A673 (cell line): ENCODE measurements around the gene DLG2.

ENCODE experiments used
- EZH2 ChIP-seq: fragments of 200-600 bp; sonication (generic); IDR thresholded peaks from 2 replicates; pipeline ENCODE4 v1.6.1; 2017; ENCODE audit warnings: borderline replicate concordance, low read depth, mild to moderate bottlenecking, mixed read lengths, antibody characterized with exemption, low read length; ENCODE audit not compliant: poor library complexity, severe bottlenecking
- TF ChIP-seq, protein P1 (sequence below): fragments of 300-800, 200-600 bp; sonication (generic); conservative IDR thresholded peaks from 2 replicates; pipeline ENCODE4 v1.5.1; 2017; ENCODE audit warnings: low read depth, mild to moderate bottlenecking, antibody characterized with exemption, low read length, moderate library complexity, mixed read lengths

DNA sequence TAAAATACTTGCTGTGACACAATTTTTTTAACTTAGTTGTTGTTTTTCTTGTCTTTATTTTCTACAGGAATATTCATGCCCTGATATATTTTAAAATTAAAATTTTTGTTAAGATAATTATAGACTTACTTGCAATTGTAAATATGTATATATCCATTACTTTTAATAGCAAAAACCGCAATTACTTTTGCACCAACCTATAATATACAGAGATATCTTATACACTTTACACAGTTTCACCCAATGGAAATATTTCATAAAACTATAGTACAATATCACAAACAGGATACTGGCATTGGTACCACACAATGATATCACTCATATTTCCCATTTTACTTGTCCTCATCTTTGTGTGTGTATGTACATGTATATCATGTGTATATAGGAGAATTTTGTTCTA lies 188.8 kb downstream of the DLG2 start:
- TF ChIP-seq, protein P1, sequence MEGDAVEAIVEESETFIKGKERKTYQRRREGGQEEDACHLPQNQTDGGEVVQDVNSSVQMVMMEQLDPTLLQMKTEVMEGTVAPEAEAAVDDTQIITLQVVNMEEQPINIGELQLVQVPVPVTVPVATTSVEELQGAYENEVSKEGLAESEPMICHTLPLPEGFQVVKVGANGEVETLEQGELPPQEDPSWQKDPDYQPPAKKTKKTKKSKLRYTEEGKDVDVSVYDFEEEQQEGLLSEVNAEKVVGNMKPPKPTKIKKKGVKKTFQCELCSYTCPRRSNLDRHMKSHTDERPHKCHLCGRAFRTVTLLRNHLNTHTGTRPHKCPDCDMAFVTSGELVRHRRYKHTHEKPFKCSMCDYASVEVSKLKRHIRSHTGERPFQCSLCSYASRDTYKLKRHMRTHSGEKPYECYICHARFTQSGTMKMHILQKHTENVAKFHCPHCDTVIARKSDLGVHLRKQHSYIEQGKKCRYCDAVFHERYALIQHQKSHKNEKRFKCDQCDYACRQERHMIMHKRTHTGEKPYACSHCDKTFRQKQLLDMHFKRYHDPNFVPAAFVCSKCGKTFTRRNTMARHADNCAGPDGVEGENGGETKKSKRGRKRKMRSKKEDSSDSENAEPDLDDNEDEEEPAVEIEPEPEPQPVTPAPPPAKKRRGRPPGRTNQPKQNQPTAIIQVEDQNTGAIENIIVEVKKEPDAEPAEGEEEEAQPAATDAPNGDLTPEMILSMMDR: no peak
- no peak for TF ChIP-seq EZH2
